Hypothalamus (tissue), 51 donors: ENCODE results near the gene DENND4A.

Source experiments
- DNase-seq, 51 donors: peaks; one replicate each; lab custom pipeline; 2025; lab: John Stamatoyannopoulos, UW

Gene DENND4A

GRCh38 chr15:65610871-65611718, 181.0 kb downstream of the DENND4A start, which contains the start of gene INTS14:
INTS14 (minus strand) TSS chr15:65611131; CDS start chr15:65607380, 3,751 bp downstream.
- peak; percentile 49 to 98 (median 94) for DNase-seq
